ENCODE measurements around the gene EHD4.

DNA sequence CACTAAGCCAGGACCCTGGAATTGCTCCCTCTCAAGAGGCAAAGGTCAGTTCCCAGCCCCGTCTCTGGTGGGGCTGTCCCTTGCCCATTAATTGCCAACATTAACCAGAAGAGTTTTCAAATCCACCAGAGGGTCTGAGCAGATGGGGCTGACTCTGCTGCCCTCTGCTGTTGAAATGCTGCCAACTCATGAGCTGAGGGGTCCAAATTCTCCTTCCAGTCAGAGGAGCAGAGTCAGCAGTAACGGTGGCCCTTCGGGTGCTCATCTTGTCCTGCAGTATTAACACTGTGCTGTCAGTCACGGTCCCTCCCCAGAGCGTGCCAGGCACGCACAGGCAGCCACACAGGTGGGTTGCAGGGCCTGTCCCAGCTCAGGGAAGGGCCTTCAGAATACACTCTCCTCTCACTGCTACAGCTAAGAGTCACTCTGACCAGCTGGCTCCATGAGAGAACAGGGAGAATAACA lies 67.8 kb downstream of the EHD4 start:
- no peak; the same call in 1 of the 2 replicates for TF ChIP-seq POLR2A (IDR thresholded peaks at IDR 0.05; ENCODE audit: low read depth, low read length)
- TF ChIP-seq TAF1 (IDR thresholded peaks at IDR 0.05; ENCODE audit: borderline replicate concordance, low read depth, low read length): no peak
- no peak for TF ChIP-seq POLR2AphosphoS5 (IDR thresholded peaks at IDR 0.05; ENCODE audit: low read depth, low read length)

Data from GM12892 (cell line).